DOHH2 (cell line): ENCODE results near the gene SAA2.

Experiments used
- CTCF ChIP-seq: fragments of 200-600 bp; sonication (generic); IDR thresholded peaks from one replicate; pipeline ENCODE4 v1.5.1; 2014; ENCODE audit warnings: antibody characterized with exemption, mild to moderate bottlenecking, low read depth, low read length; ENCODE audit not compliant: poor library complexity, severe bottlenecking
- EZH2phosphoT487 ChIP-seq: fragments of 200-600 bp; sonication (generic); IDR thresholded peaks from 2 replicates; pipeline ENCODE4 v1.6.1; 2017; ENCODE audit warnings: borderline replicate concordance, mild to moderate bottlenecking, antibody characterized with exemption, low read length, moderate library complexity, mixed read lengths

GRCh38 chr11:18229501-18229900 lies 19.0 kb downstream of the SAA2 start:
- no peak for TF ChIP-seq CTCF
- TF ChIP-seq EZH2phosphoT487: no peak
